Transverse colon (tissue), 4 donors: Measurements from ENCODE around the gene MOV10L1.

Experiments
- EP300 ChIP-seq: sonication (generic); formaldehyde crosslinking; IDR thresholded peaks from one replicate; pipeline ENCODE4 v1.6.1; 2017; ENCODE audit warnings: antibody characterized with exemption, low read depth
- POLR2A ChIP-seq: fragments of 450-650 bp; IDR thresholded peaks from one replicate; pipeline ENCODE4 v1.6.1; 2016; ENCODE audit warnings: antibody characterized with exemption, mild to moderate bottlenecking, moderate library complexity
- POLR2AphosphoS5 ChIP-seq, 3 donors: sonication (generic); formaldehyde crosslinking; IDR thresholded peaks; one replicate each; pipeline ENCODE4 v1.6.1; 2016; ENCODE audit warnings: antibody characterized with exemption in 3 of 3
- TF ChIP-seq, protein P1 (sequence below), 5 experiments: fragments of 200-600 bp in 3 of 5; fragments of 450-650 bp in 2 of 5; sonication (generic) in 3 of 5; IDR thresholded peaks; 1 replicate in 2 of 5; 2 replicates in 3 of 5; pipeline ENCODE4 v1.5.1; 2016 to 2017; ENCODE audit warnings: antibody characterized with exemption in 5 of 5, inconsistent platforms in 3 of 5, mild to moderate bottlenecking in 2 of 5, moderate library complexity in 1 of 5

GRCh38 chr22:50208939-50209892 lies 119.4 kb downstream of the MOV10L1 start:
- TF ChIP-seq, protein P1, sequence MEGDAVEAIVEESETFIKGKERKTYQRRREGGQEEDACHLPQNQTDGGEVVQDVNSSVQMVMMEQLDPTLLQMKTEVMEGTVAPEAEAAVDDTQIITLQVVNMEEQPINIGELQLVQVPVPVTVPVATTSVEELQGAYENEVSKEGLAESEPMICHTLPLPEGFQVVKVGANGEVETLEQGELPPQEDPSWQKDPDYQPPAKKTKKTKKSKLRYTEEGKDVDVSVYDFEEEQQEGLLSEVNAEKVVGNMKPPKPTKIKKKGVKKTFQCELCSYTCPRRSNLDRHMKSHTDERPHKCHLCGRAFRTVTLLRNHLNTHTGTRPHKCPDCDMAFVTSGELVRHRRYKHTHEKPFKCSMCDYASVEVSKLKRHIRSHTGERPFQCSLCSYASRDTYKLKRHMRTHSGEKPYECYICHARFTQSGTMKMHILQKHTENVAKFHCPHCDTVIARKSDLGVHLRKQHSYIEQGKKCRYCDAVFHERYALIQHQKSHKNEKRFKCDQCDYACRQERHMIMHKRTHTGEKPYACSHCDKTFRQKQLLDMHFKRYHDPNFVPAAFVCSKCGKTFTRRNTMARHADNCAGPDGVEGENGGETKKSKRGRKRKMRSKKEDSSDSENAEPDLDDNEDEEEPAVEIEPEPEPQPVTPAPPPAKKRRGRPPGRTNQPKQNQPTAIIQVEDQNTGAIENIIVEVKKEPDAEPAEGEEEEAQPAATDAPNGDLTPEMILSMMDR (IDR thresholded peaks at IDR 0.05) = no peak
- TF ChIP-seq POLR2A = no peak
- TF ChIP-seq EP300 = no peak
- TF ChIP-seq POLR2AphosphoS5 (IDR thresholded peaks at IDR 0.05) = no peak
